GM23248 (cell line): ENCODE data around the gene UFSP1.

Source experiments
- EZH2 ChIP-seq: fragments of 200-600 bp; sonication (generic); IDR thresholded peaks from 2 replicates; pipeline ENCODE4 v1.6.1; 2018; ENCODE audit warnings: antibody characterized with exemption, mild to moderate bottlenecking; ENCODE audit not compliant: insufficient read depth, poor library complexity, severe bottlenecking
- EZH2phosphoT487 ChIP-seq: fragments of 200-600 bp; sonication (generic); IDR thresholded peaks from 2 replicates; pipeline ENCODE4 v1.6.1; 2018; ENCODE audit warnings: antibody characterized with exemption, moderate library complexity, mild to moderate bottlenecking, low read depth; ENCODE audit not compliant: insufficient read depth

GRCh38 chr7:100884736-100885439 lies 4.6 kb downstream of the UFSP1 start:
- TF ChIP-seq EZH2phosphoT487 (no peak), EZH2 (no peak)
